ENCODE results near the gene LCT. TPM values are rescaled to one million over a fixed set of nuclear protein-coding genes. Genes with fewer than 3 reads are reported as not detected.
A peak's percentile ranks its signal among the peaks of the same experiment; 100 is the strongest.

LCT gene
- total RNA-seq, 1 experiment from 2014 or later: not detected

- DNase-seq (no peak), ATAC-seq (no peak)
- Histone ChIP-seq H3K4me2 (ENCODE audit: low read length) (no peak overlapping the region), H3K9me3 (ENCODE audit: low read length) (no peaks in the 10 kb centered on the region), H3K79me2 (ENCODE audit: low read length) (no peaks in the 10 kb centered on the region), H3K4me3 (ENCODE audit: low read length) (no peak overlapping the region), H2AFZ (ENCODE audit: low read length) (no peak overlapping the region), H3K27ac (ENCODE audit: low read length) (no peak overlapping the region), H3K9me2 (replicated peaks; ENCODE audit: low read length) (no peaks in the 10 kb centered on the region), H3K27me3 (ENCODE audit: low read length) (no peaks in the 10 kb centered on the region), H3K9ac (ENCODE audit: low read length) (no peak overlapping the region), H4K20me1 (ENCODE audit: low read length) (no peaks in the 10 kb centered on the region), H3K4me1 (ENCODE audit: insufficient read depth, low read length) (peaks cover 10% of the 10 kb centered on the region; the same call in 1 of the 2 replicates), H3F3A (ENCODE audit: low read length, unreplicated experiment) (no peaks in the 10 kb centered on the region), H3K36me3 (ENCODE audit: low read depth, low read length) (peaks cover 40% of the 10 kb centered on the region; the same call in 1 of the 2 replicates)
- POLR2A ChIA-PET (ENCODE audit: unreplicated experiment): no interaction called here
- TF ChIP-seq CTCF (conservative IDR thresholded peaks at IDR 0.05; ENCODE audit: low read depth, low read length) (0 out of 2 replicates have a peak, but pooled peaks have one; percentile 14), EZH2phosphoT487 (IDR thresholded peaks at IDR 0.05; ENCODE audit: borderline replicate concordance, low read length) (no peak), EZH2 (IDR thresholded peaks at IDR 0.05; ENCODE audit: low read length, unreplicated experiment) (no peak)
- CTCF ChIA-PET: no interaction called here
- BruUV-seq (replicated peaks): no TSS peak
- intact Hi-C loops (cut with micrococcal nuclease): no loop called here
These were observed 8.3 kb upstream of the LCT start for GRCh38 chr2:135845257-135845656.

- H3K9me3 ChIP-seq (ENCODE audit: low read length): no peaks in the 10 kb centered on the region
- no peaks in the 10 kb centered on the region for H3K9me2 ChIP-seq (replicated peaks; ENCODE audit: low read length)
- no TSS peak for BruUV-seq (replicated peaks)
- no peak overlapping the region for H2AFZ ChIP-seq (ENCODE audit: low read length)
- no peaks in the 10 kb centered on the region for H3K27me3 ChIP-seq (ENCODE audit: low read length)
- POLR2A ChIA-PET (ENCODE audit: unreplicated experiment): interaction anchor here (0.6 kb wide), 1 partner anchor 81 kb away, joined by 4 read pairs; no protein-coding TSS in a partner anchor
- no peaks in the 10 kb centered on the region for H4K20me1 ChIP-seq (ENCODE audit: low read length)
- DNase-seq: peak; percentile 46
- H3K4me2 ChIP-seq (ENCODE audit: low read length): no peak overlapping the region
- no peak overlapping the region for H3K27ac ChIP-seq (ENCODE audit: low read length)
- H3K4me1 ChIP-seq (ENCODE audit: insufficient read depth, low read length): peaks cover 10% of the 10 kb centered on the region; the same call in 1 of the 2 replicates
- no peak for TF ChIP-seq EZH2phosphoT487 (IDR thresholded peaks at IDR 0.05; ENCODE audit: borderline replicate concordance, low read length)
- no peak for TF ChIP-seq EZH2 (IDR thresholded peaks at IDR 0.05; ENCODE audit: low read length, unreplicated experiment)
- peak; percentile 94 for ATAC-seq
- CTCF ChIA-PET: no interaction called here
- H3F3A ChIP-seq (ENCODE audit: low read length, unreplicated experiment): no peaks in the 10 kb centered on the region
- no peak overlapping the region for H3K4me3 ChIP-seq (ENCODE audit: low read length)
- no peaks in the 10 kb centered on the region for H3K79me2 ChIP-seq (ENCODE audit: low read length)
- peaks cover 41% of the 10 kb centered on the region; the same call in 1 of the 2 replicates for H3K36me3 ChIP-seq (ENCODE audit: low read depth, low read length)
- no peak overlapping the region for H3K9ac ChIP-seq (ENCODE audit: low read length)
- intact Hi-C loops (cut with micrococcal nuclease): no loop called here
These were observed 7.4 kb upstream of the LCT start for GRCh38 chr2:135844301-135844895.

- H3K27ac ChIP-seq (ENCODE audit: low read length): no peak overlapping the region
- H2AFZ ChIP-seq (ENCODE audit: low read length): no peak overlapping the region
- H3K9me2 ChIP-seq (replicated peaks; ENCODE audit: low read length): no peaks in the 10 kb centered on the region
- intact Hi-C loops (cut with micrococcal nuclease): no loop called here
- no peaks in the 10 kb centered on the region for H4K20me1 ChIP-seq (ENCODE audit: low read length)
- H3K36me3 ChIP-seq (ENCODE audit: low read depth, low read length): peaks cover 37% of the 10 kb centered on the region; the same call in 1 of the 2 replicates
- no peak overlapping the region for H3K4me3 ChIP-seq (ENCODE audit: low read length)
- peak; percentile 36; the same call in 1 of the 2 replicates for ATAC-seq
- peak; percentile 11 for DNase-seq
- POLR2A ChIA-PET (ENCODE audit: unreplicated experiment): no interaction called here
- H3K79me2 ChIP-seq (ENCODE audit: low read length): no peaks in the 10 kb centered on the region
- H3K9ac ChIP-seq (ENCODE audit: low read length): no peak overlapping the region
- CTCF ChIA-PET: no interaction called here
- no peak overlapping the region for H3K4me2 ChIP-seq (ENCODE audit: low read length)
- peaks cover 10% of the 10 kb centered on the region; the same call in 1 of the 2 replicates for H3K4me1 ChIP-seq (ENCODE audit: insufficient read depth, low read length)
- no peaks in the 10 kb centered on the region for H3F3A ChIP-seq (ENCODE audit: low read length, unreplicated experiment)
- no peaks in the 10 kb centered on the region for H3K9me3 ChIP-seq (ENCODE audit: low read length)
- no peak for TF ChIP-seq CTCF (conservative IDR thresholded peaks at IDR 0.05; ENCODE audit: low read depth, low read length)
- BruUV-seq (replicated peaks): no TSS peak
- no peaks in the 10 kb centered on the region for H3K27me3 ChIP-seq (ENCODE audit: low read length)
These were observed 6.7 kb upstream of the LCT start for GRCh38 chr2:135843671-135844070.
